PFSK-1 (cell line): Measurements from ENCODE around the gene JAG2.

ENCODE experiments used
- POLR2AphosphoS5 ChIP-seq: IDR thresholded peaks from 2 replicates; pipeline ENCODE4 v1.6.1; 2012; ENCODE audit warnings: low read depth, mild to moderate bottlenecking, control low read depth, low read length, moderate library complexity
- TAF1 ChIP-seq: IDR thresholded peaks from 2 replicates; pipeline ENCODE4 v1.6.1; 2012; ENCODE audit warnings: low read length, control low read depth, borderline replicate concordance; ENCODE audit not compliant: insufficient read depth
- TF ChIP-seq, protein P1 (sequence below), 2 experiments: IDR thresholded peaks; 2 replicates each; pipeline versions ENCODE4 v1.6.1 to v1.8.0; 2011 to 2012; ENCODE audit warnings: low read depth in 2 of 2, low read length in 2 of 2, control low read depth in 1 of 2, inconsistent platforms in 1 of 2, mild to moderate bottlenecking in 1 of 2, moderate library complexity in 1 of 2; ENCODE audit not compliant: insufficient read depth in 1 of 2

DNA sequence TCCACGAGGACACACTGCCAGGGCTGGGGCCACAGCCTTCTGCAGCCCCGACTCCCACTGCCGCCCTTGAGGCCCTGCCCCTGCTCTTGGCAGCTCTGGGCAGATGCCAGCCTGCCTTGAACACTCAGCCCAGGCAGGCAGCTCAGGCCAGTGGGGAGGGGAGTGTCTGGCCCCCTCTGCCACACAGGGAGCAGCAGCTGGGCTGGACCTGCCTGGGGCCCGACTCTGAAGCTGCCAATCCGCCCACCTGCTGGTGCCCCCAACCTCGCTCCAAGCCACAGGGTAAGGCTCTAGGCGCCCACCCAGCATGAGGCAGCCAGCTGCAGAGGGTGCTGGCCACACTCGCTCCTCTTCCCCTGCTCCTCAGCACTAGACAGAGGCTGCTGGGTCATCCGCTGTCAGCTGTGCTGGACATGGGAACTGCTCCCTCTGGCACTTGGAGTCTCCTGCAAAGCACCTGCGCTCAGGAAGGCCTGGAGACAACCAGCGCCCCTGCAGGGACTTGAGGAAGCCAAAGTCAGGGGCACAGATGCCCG, 37.2 kb upstream of the JAG2 start:
- TF ChIP-seq POLR2AphosphoS5, result no peak
- TF ChIP-seq, protein P1, sequence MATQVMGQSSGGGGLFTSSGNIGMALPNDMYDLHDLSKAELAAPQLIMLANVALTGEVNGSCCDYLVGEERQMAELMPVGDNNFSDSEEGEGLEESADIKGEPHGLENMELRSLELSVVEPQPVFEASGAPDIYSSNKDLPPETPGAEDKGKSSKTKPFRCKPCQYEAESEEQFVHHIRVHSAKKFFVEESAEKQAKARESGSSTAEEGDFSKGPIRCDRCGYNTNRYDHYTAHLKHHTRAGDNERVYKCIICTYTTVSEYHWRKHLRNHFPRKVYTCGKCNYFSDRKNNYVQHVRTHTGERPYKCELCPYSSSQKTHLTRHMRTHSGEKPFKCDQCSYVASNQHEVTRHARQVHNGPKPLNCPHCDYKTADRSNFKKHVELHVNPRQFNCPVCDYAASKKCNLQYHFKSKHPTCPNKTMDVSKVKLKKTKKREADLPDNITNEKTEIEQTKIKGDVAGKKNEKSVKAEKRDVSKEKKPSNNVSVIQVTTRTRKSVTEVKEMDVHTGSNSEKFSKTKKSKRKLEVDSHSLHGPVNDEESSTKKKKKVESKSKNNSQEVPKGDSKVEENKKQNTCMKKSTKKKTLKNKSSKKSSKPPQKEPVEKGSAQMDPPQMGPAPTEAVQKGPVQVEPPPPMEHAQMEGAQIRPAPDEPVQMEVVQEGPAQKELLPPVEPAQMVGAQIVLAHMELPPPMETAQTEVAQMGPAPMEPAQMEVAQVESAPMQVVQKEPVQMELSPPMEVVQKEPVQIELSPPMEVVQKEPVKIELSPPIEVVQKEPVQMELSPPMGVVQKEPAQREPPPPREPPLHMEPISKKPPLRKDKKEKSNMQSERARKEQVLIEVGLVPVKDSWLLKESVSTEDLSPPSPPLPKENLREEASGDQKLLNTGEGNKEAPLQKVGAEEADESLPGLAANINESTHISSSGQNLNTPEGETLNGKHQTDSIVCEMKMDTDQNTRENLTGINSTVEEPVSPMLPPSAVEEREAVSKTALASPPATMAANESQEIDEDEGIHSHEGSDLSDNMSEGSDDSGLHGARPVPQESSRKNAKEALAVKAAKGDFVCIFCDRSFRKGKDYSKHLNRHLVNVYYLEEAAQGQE (IDR thresholded peaks at IDR 0.05; ENCODE audit: insufficient read depth in 1 of 2, low read depth in 2 of 2, low read length in 2 of 2), result no peak
- TF ChIP-seq TAF1, result no peak
